ENCODE results near the gene NFE2L3. TPM values are rescaled to one million over a fixed set of nuclear protein-coding genes. Genes with fewer than 3 reads are reported as not detected.
"Not testable (repeated sequence)": the region's sequence is repeated elsewhere in the genome, so short reads cannot be mapped to it uniquely, and the experiment has no call there.

Gene NFE2L3
- total RNA-seq, 2 donors from 2014 or later, result 4.9 to 6.6 TPM

- intact Hi-C loops (cut with DNase I), result no loop called here
- 74% methylated on average over 4 of the region's 4 CpGs for WGBS, 2 donors
- H3K36me3 ChIP-seq (replicated peaks in 1 of 2; ENCODE audit: insufficient read depth in 1 of 2, low read depth in 2 of 2), result no peaks in the 10 kb centered on the region
- H3K4me3 ChIP-seq, result no peak overlapping the region
- H3K27ac ChIP-seq, result no peak overlapping the region
- no peak for TF ChIP-seq POLR2A (IDR thresholded peaks at IDR 0.05)
- TF ChIP-seq, protein P1, sequence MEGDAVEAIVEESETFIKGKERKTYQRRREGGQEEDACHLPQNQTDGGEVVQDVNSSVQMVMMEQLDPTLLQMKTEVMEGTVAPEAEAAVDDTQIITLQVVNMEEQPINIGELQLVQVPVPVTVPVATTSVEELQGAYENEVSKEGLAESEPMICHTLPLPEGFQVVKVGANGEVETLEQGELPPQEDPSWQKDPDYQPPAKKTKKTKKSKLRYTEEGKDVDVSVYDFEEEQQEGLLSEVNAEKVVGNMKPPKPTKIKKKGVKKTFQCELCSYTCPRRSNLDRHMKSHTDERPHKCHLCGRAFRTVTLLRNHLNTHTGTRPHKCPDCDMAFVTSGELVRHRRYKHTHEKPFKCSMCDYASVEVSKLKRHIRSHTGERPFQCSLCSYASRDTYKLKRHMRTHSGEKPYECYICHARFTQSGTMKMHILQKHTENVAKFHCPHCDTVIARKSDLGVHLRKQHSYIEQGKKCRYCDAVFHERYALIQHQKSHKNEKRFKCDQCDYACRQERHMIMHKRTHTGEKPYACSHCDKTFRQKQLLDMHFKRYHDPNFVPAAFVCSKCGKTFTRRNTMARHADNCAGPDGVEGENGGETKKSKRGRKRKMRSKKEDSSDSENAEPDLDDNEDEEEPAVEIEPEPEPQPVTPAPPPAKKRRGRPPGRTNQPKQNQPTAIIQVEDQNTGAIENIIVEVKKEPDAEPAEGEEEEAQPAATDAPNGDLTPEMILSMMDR (IDR thresholded peaks at IDR 0.05), result no peak
- H3K9me3 ChIP-seq, result no peaks in the 10 kb centered on the region
- DNase-seq (no peak), ATAC-seq (no peak)
- no peaks in the 10 kb centered on the region for H3K27me3 ChIP-seq
- H3K4me1 ChIP-seq, result no peaks in the 10 kb centered on the region
Measured at GRCh38 chr7:26145238-26145637, 6.8 kb upstream of the NFE2L3 start.

- TF ChIP-seq, protein P1 (IDR thresholded peaks at IDR 0.05), result no peak
- no peak for TF ChIP-seq POLR2A (IDR thresholded peaks at IDR 0.05)
- intact Hi-C loops (cut with DNase I), result no loop called here
- DNase-seq (no peak), ATAC-seq (no peak)
- Histone ChIP-seq H3K4me1 (no peaks in the 10 kb centered on the region), H3K27ac (no peak overlapping the region), H3K36me3 (replicated peaks in 1 of 2; ENCODE audit: insufficient read depth in 1 of 2, low read depth in 2 of 2) (no peaks in the 10 kb centered on the region), H3K4me3 (no peak overlapping the region), H3K9me3 (no peaks in the 10 kb centered on the region), H3K27me3 (no peaks in the 10 kb centered on the region)
- WGBS, 2 donors, result 90 to 100% methylated on average over 1 of the region's 1 CpG
Measured at GRCh38 chr7:26147030-26147429, 5.0 kb upstream of the NFE2L3 start.

GRCh38 chr7:26147646-26148306 lies 4.2 kb upstream of the NFE2L3 start:
- WGBS, 2 donors, result 94 to 100% methylated on average over 1 to 32 of the region's 43 CpGs

DNA sequence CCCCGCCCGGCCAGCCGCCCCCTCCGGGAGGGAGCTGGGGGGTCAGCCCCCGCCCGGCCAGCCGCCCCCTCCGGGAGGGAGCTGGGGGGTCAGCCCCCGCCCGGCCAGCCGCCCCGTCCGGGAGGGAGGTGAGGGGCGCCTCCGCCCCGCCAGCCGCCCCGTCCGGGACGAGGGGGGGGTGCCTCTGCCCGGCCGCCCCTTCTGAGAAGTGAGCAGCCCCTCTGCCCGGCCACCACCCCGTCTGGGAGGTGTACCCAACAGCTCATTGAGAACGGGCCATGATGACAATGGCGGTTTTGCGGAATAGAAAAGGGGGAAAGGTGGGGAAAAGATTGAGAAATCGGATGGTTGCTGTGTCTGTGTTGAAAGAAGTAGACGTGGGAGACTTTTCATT lies 3.7 kb upstream of the NFE2L3 start:
- H3K27me3 ChIP-seq; H3K4me3 ChIP-seq; DNase-seq; H3K36me3 ChIP-seq (replicated peaks in 1 of 2; ENCODE audit: insufficient read depth in 1 of 2, low read depth in 2 of 2); intact Hi-C loops (cut with DNase I); ATAC-seq; H3K9me3 ChIP-seq; H3K4me1 ChIP-seq; H3K27ac ChIP-seq: not testable (repeated sequence)
- WGBS, 2 donors, result 68 to 80% methylated on average over 11 to 12 of the region's 29 CpGs

More at GRCh38 chr7:26147646-26148306, 4.2 kb upstream of the NFE2L3 start:
- H3K9me3 ChIP-seq; H3K27me3 ChIP-seq; H3K4me1 ChIP-seq; H3K4me3 ChIP-seq; H3K27ac ChIP-seq; H3K36me3 ChIP-seq (replicated peaks in 1 of 2; ENCODE audit: insufficient read depth in 1 of 2, low read depth in 2 of 2); DNase-seq; intact Hi-C loops (cut with DNase I); ATAC-seq: not testable (repeated sequence)

DNA sequence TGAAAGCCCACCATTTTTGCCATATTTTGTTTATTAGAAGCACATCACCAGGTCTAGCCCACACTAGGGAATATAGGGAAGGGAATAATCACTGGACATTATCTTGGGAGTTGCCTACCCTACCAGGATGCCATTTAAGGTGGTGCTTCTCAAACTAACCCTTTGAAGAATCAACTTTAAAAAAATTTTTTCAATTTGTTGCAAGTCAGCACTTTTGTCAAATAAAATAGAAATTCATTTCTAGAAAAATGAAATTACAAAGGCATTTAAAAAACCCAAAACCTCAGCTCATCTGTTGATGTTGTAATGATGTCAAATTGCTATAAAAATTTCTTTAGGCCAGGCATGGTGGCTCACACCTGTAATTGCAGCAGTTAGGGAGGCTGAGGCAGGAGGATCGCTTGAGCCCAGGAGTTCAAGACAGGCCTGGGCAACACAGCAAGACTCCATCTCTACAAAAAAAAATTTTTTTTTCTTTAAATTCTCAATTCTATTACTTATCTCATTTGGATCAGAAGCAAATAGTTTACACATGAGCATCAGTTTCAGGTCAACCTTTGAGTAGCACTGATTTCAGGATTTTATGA lies 2.5 kb upstream of the NFE2L3 start:
- DNase-seq (no peak), ATAC-seq (no peak)
- Histone ChIP-seq H3K4me1 (peaks cover 19% of the 10 kb centered on the region), H3K9me3 (no peaks in the 10 kb centered on the region), H3K36me3 (replicated peaks in 1 of 2; ENCODE audit: insufficient read depth in 1 of 2, low read depth in 2 of 2) (no peaks in the 10 kb centered on the region), H3K27me3 (no peaks in the 10 kb centered on the region), H3K4me3 (no peak overlapping the region), H3K27ac (no peak overlapping the region)
- no peak for TF ChIP-seq POLR2A (IDR thresholded peaks at IDR 0.05)
- TF ChIP-seq, protein P1 (IDR thresholded peaks at IDR 0.05), result no peak
- WGBS, 2 donors, result 100% methylated on average over 1 of the region's 1 CpG
- intact Hi-C loops (cut with DNase I), result no loop called here

DNA sequence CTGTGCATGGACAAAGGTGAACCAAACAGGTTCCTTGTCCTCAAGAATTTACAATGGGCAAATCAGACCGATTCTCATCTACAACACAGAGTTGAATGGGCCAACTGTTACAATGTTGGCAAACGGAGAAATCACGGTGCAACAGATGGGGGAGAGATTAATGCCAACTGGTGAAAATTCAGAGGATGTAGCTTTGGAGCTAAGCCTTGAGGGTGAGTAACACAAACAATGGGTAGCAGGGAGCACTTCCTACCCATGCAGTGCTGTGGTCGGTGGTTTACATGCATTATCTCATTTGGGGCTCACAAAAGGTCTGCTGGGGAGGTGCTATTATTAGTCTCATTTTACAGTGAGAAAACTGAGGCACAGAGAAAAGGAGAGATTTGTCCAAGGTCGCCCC lies 902 bp upstream of the NFE2L3 start:
- Histone ChIP-seq H3K4me1 (peaks cover 35% of the 10 kb centered on the region), H3K4me3 (no peak overlapping the region), H3K27me3 (no peaks in the 10 kb centered on the region), H3K36me3 (replicated peaks in 1 of 2; ENCODE audit: insufficient read depth in 1 of 2, low read depth in 2 of 2) (no peaks in the 10 kb centered on the region), H3K9me3 (no peaks in the 10 kb centered on the region), H3K27ac (no peak overlapping the region)
- 57 to 60% methylated on average over 5 of the region's 5 CpGs for WGBS, 2 donors
- no peak for DNase-seq
- no peak for ATAC-seq
- TF ChIP-seq POLR2A (IDR thresholded peaks at IDR 0.05), result no peak
- TF ChIP-seq, protein P1 (IDR thresholded peaks at IDR 0.05), result no peak
- intact Hi-C loops (cut with DNase I), result no loop called here

Measured in body of pancreas (tissue), 4 donors.